Mesothelial cell of epicardium (in vitro differentiated cells): Measurements from ENCODE around the gene STK32B. TPM values are rescaled to one million over a fixed set of nuclear protein-coding genes. Genes with fewer than 3 reads are reported as not detected.
"Not testable (repeated sequence)": the region's sequence is repeated elsewhere in the genome, so short reads cannot be mapped to it uniquely, and the experiment has no call there.

Experiments used
- DNase-seq, 2 experiments: peaks; one replicate each; pipeline ENCODE4 v3.0.0; 2021; ENCODE audit warnings: low spot score in 2 of 2; ENCODE audit not compliant: unreplicated experiment in 2 of 2
- H3K27ac Mint-ChIP-seq: 2 replicates; pipeline ENCODE4 v1.8.0; 2021; ENCODE audit warnings: mixed read lengths
- H3K27me3 Mint-ChIP-seq: 2 replicates; pipeline ENCODE4 v1.8.0; 2021; ENCODE audit warnings: low read depth, mixed read lengths
- H3K36me3 Mint-ChIP-seq: 2 replicates; pipeline ENCODE4 v1.8.0; 2021; ENCODE audit warnings: mixed read lengths
- H3K4me1 Mint-ChIP-seq: 2 replicates; pipeline ENCODE4 v1.8.0; 2021; ENCODE audit warnings: mixed read lengths
- H3K4me3 Mint-ChIP-seq: 2 replicates; pipeline ENCODE4 v1.8.0; 2021; ENCODE audit warnings: mild to moderate bottlenecking, moderate library complexity, mixed read lengths
- H3K9me3 Mint-ChIP-seq: 2 replicates; pipeline ENCODE4 v1.8.0; 2021; ENCODE audit warnings: mixed read lengths
- CTCF ChIP-seq: fragments of 200-600 bp; sonication (generic); IDR thresholded peaks from one replicate; pipeline ENCODE4 v1.5.0; 2021; ENCODE audit warnings: antibody characterized with exemption; ENCODE audit not compliant: unreplicated experiment
- total RNA-seq: library from RNA; stranded (reverse); gene quantifications from 3 replicates; pipeline ENCODE4 v1.2.1, GENCODE V29; 2021

The STK32B gene
- total RNA-seq, 1 donor from 2014 or later = 0.96 TPM

GRCh38 chr4:5424901-5425300 lies 373.6 kb downstream of the STK32B start:
- Mint-ChIP-seq H3K36me3 (no peaks in the 10 kb centered on the region), H3K4me1 (no peaks in the 10 kb centered on the region), H3K4me3 (no peak overlapping the region), H3K9me3 (peaks cover 15% of the 10 kb centered on the region), H3K27me3 (peaks cover 22% of the 10 kb centered on the region), H3K27ac (no peak overlapping the region)
- no peak for DNase-seq
- no peak for TF ChIP-seq CTCF

GRCh38 chr4:5429747-5430146 lies 378.5 kb downstream of the STK32B start:
- peaks cover 18% of the 10 kb centered on the region for H3K27me3 Mint-ChIP-seq
- H3K36me3 Mint-ChIP-seq = no peaks in the 10 kb centered on the region
- no peak overlapping the region for H3K27ac Mint-ChIP-seq
- no peaks in the 10 kb centered on the region for H3K4me1 Mint-ChIP-seq
- no peak for TF ChIP-seq CTCF
- DNase-seq = no peak
- peaks cover 27% of the 10 kb centered on the region for H3K9me3 Mint-ChIP-seq
- no peak overlapping the region for H3K4me3 Mint-ChIP-seq

- H3K27me3 Mint-ChIP-seq = peaks cover 17% of the 10 kb centered on the region
- peaks cover 30% of the 10 kb centered on the region for H3K9me3 Mint-ChIP-seq
- no peak overlapping the region for H3K4me3 Mint-ChIP-seq
- no peak overlapping the region for H3K27ac Mint-ChIP-seq
- DNase-seq = no peak
- no peak for TF ChIP-seq CTCF
- H3K4me1 Mint-ChIP-seq = no peaks in the 10 kb centered on the region
- H3K36me3 Mint-ChIP-seq = no peaks in the 10 kb centered on the region
Measured at GRCh38 chr4:5433196-5433595, 381.9 kb downstream of the STK32B start.

- Mint-ChIP-seq H3K4me1 (no peaks in the 10 kb centered on the region), H3K9me3 (peaks cover 15% of the 10 kb centered on the region), H3K36me3 (no peaks in the 10 kb centered on the region), H3K27me3 (peaks cover 13% of the 10 kb centered on the region), H3K27ac (no peak overlapping the region), H3K4me3 (no peak overlapping the region)
- no peak for TF ChIP-seq CTCF
- DNase-seq = no peak
Measured at GRCh38 chr4:5435201-5435600, 383.9 kb downstream of the STK32B start.

- no peak for TF ChIP-seq CTCF
- peaks cover 8% of the 10 kb centered on the region for H3K9me3 Mint-ChIP-seq
- peaks cover 8% of the 10 kb centered on the region for H3K27me3 Mint-ChIP-seq
- no peak for DNase-seq
- H3K4me1 Mint-ChIP-seq = no peaks in the 10 kb centered on the region
- no peak overlapping the region for H3K27ac Mint-ChIP-seq
- no peaks in the 10 kb centered on the region for H3K36me3 Mint-ChIP-seq
- H3K4me3 Mint-ChIP-seq = no peak overlapping the region
Measured at GRCh38 chr4:5435823-5436222, 384.5 kb downstream of the STK32B start.

GRCh38 chr4:5443976-5444802 lies 392.9 kb downstream of the STK32B start:
- peak overlapping the region; percentile 4 for H3K4me3 Mint-ChIP-seq
- H3K27ac Mint-ChIP-seq, H3K27me3 Mint-ChIP-seq, DNase-seq, H3K4me1 Mint-ChIP-seq, H3K36me3 Mint-ChIP-seq, H3K9me3 Mint-ChIP-seq: not testable (repeated sequence)
